Vagina (tissue), 2 donors: ENCODE data around the gene EPB41L2. TPM values are rescaled to one million over a fixed set of nuclear protein-coding genes. Genes with fewer than 3 reads are reported as not detected.

ENCODE experiments used
- DNase-seq, 2 donors: peaks; one replicate each; pipeline ENCODE4 v3.0.0-alpha.2; 2017; ENCODE audit errors: extremely low spot score in 2 of 2
- H3K27ac ChIP-seq: fragments of 200-600 bp; sonication (generic); one replicate; pipeline ENCODE4 v1.5.1; 2019
- H3K27me3 ChIP-seq: fragments of 200-600 bp; sonication (generic); one replicate; pipeline ENCODE4 v1.5.1; 2019
- H3K36me3 ChIP-seq, 2 donors: fragments of 200-600 bp; sonication (generic); one replicate each; pipeline ENCODE4 v1.5.1; 2017 to 2019
- H3K4me1 ChIP-seq: fragments of 200-600 bp; sonication (generic); one replicate; pipeline ENCODE4 v1.5.1; 2019
- H3K4me3 ChIP-seq, 2 donors: fragments of 200-600 bp; sonication (generic); 1 replicate in 1 of 2; 2 replicates in 1 of 2; pipeline ENCODE4 v1.5.1; 2016 to 2019
- H3K9me3 ChIP-seq: fragments of 200-600 bp; sonication (generic); one replicate; pipeline ENCODE4 v1.5.1; 2019
- CTCF ChIP-seq, 3 experiments: fragments of 450-650 bp in 2 of 3; fragments of 200-600 bp in 1 of 3; sonication (generic) in 1 of 3; IDR thresholded peaks; one replicate each; pipeline ENCODE4 v1.5.1; 2017 to 2019; ENCODE audit warnings: antibody characterized with exemption in 3 of 3, mild to moderate bottlenecking in 2 of 3, moderate library complexity in 2 of 3
- POLR2A ChIP-seq, 2 donors: fragments of 450-650 bp; IDR thresholded peaks; one replicate each; pipeline ENCODE4 v1.6.1; 2017; ENCODE audit warnings: antibody characterized with exemption in 2 of 2, mild to moderate bottlenecking in 2 of 2, moderate library complexity in 2 of 2
- POLR2AphosphoS5 ChIP-seq, 2 donors: sonication (generic); formaldehyde crosslinking; IDR thresholded peaks; one replicate each; pipeline ENCODE4 v1.9.0; 2017; ENCODE audit warnings: antibody characterized with exemption in 2 of 2, mild to moderate bottlenecking in 2 of 2, low read depth in 1 of 2; ENCODE audit not compliant: insufficient read depth in 1 of 2
- intact Hi-C: fragments of 100-400 bp; cut with DNase I; formaldehyde crosslinking; loops from one replicate; pipeline ENCODE4 v1.15.1; 2023
- total RNA-seq: library from RNA; depleted of rRNA; stranded (reverse); fragments of >200 nt; gene quantifications from one replicate; pipeline ENCODE4 v1.2.3, GENCODE V29; 2016

Gene EPB41L2
- total RNA-seq, 1 donor from 2014 or later: 96.7 TPM

- no peak for TF ChIP-seq POLR2AphosphoS5 (IDR thresholded peaks at IDR 0.05; ENCODE audit: insufficient read depth in 1 of 2, low read depth in 1 of 2)
- TF ChIP-seq CTCF (IDR thresholded peaks at IDR 0.05): no peak
- TF ChIP-seq POLR2A (IDR thresholded peaks at IDR 0.05): no peak
- Histone ChIP-seq H3K4me3 (no peak overlapping the region), H3K27ac (no peak overlapping the region), H3K27me3 (no peaks in the 10 kb centered on the region), H3K36me3 (no peaks in the 10 kb centered on the region), H3K9me3 (no peaks in the 10 kb centered on the region), H3K4me1 (no peaks in the 10 kb centered on the region)
- intact Hi-C loops: no loop called here
- DNase-seq: no peak
These were observed 268.9 kb downstream of the EPB41L2 start for GRCh38 chr6:130794010-130794697.

Other genes with a start within 250 kb of the EPB41L2 start
- gene SMLR1, start 235.8 kb downstream of the EPB41L2 start, total RNA-seq: not detected
- gene AKAP7, start 72.2 kb upstream of the EPB41L2 start, total RNA-seq: 6.4 TPM